GM13977 (cell line): Measurements from ENCODE around the gene PHF12.
A peak's percentile ranks its signal among the peaks of the same experiment; 100 is the strongest.

Experiments used
- DNase-seq: peaks from one replicate; pipeline ENCODE4 v3.0.0; 2012; ENCODE audit warnings: low spot score
- CTCF ChIP-seq: IDR thresholded peaks from 2 replicates; pipeline ENCODE4 v1.5.1; 2012; ENCODE audit warnings: mild to moderate bottlenecking, control low read depth; ENCODE audit not compliant: insufficient read depth; ENCODE audit errors: extremely low read depth, missing control alignments
- in situ Hi-C: fragments of 300-500 bp; cut with MboI; formaldehyde crosslinking; loops from one replicate; pipeline ENCODE4 v1.12.0; 2022; ENCODE audit warnings: low sequenced_read_pairs, low pct_unique_long_range_greater_than_20kb, mixed read lengths, inconsistent platforms; ENCODE audit not compliant: unreplicated experiment

PHF12 gene

GRCh38 chr17:28916302-28916934 lies 34.9 kb downstream of the PHF12 start:
- peak; percentile 50 for DNase-seq
- TF ChIP-seq CTCF = peak; percentile 60
- in situ Hi-C loops = loop anchor here (10.0 kb wide), 1 partner anchor 152 kb away; no protein-coding TSS in a partner anchor

GRCh38 chr17:28912938-28913333 lies 38.4 kb downstream of the PHF12 start:
- DNase-seq = no peak
- in situ Hi-C loops = loop anchor here (10.0 kb wide), 1 partner anchor 148 kb away; no protein-coding TSS in a partner anchor
- TF ChIP-seq CTCF = no peak

GRCh38 chr17:28912281-28912937 lies 38.9 kb downstream of the PHF12 start:
- peak; percentile 38 for TF ChIP-seq CTCF
- DNase-seq = no peak
- in situ Hi-C loops = loop anchor here (10.0 kb wide), 1 partner anchor 148 kb away; no protein-coding TSS in a partner anchor

- TF ChIP-seq CTCF = no peak
- in situ Hi-C loops = loop anchor here (10.0 kb wide), 1 partner anchor 147 kb away; no protein-coding TSS in a partner anchor
- no peak for DNase-seq
These were observed 39.8 kb downstream of the PHF12 start for GRCh38 chr17:28911411-28912045.

GRCh38 chr17:28910534-28910933 lies 40.8 kb downstream of the PHF12 start:
- in situ Hi-C loops = loop anchor here (10.0 kb wide), 1 partner anchor 146 kb away; no protein-coding TSS in a partner anchor
- DNase-seq = no peak
- TF ChIP-seq CTCF = no peak

GRCh38 chr17:28908640-28909167 lies 42.6 kb downstream of the PHF12 start:
- in situ Hi-C loops = no loop called here
- DNase-seq = no peak
- no peak for TF ChIP-seq CTCF
